Stimulated activated CD4-positive, alpha-beta T cell treated with anti-CD3 and anti-CD28 coated beads, Interleukin-4, amount 100 ng/mL, for 24 hours (primary cell): ENCODE data around the gene NRG2.

Experiments used
- DNase-seq: peaks from one replicate; pipeline ENCODE4 v3.0.0-alpha.2; 2020

NRG2 gene

GRCh38 chr5:139806726-139807646, 236.1 kb downstream of the NRG2 start:
- no peak for DNase-seq

DNA sequence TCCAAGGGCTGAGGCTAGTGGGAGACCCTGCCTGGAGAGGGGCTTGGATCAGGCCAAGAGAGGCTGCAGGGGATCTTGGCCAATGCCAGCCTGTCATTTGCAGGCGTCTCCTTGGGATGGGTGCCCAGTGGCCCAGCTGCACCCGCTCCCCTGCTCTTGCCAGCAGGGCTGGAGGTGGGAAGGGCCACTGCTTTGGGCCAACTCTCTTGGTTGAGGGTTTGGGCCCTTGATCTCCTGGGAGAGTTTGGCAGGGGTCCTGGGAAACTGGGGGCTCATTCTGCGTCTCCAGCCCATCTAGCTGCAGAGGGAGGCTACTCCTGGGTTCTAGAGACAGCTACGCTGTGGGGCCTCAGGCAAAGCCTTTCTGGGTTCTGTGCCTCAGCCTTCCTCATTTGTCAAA, 237.0 kb downstream of the NRG2 start:
- no peak for DNase-seq

DNA sequence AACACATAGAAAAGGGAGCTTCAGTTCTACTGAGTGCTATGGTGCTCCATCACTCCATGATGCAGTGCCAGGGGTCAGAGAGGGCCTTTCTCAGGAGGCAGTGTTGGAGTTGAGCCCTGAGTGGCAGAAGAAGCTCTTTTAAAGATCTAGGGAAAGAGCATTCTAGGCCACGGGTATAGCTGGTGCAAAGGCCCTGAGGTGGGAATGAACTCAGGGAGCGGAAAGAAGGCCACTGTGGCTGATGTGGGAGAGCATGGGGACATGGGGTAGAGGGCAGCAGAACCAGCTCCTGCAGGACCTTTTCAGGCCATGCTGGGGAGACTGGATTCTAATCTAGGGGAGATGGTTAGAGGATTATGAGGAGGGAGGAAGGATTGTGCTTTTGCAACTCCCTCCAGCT, 237.6 kb downstream of the NRG2 start:
- DNase-seq = no peak

- DNase-seq = no peak
These were observed 238.2 kb downstream of the NRG2 start for GRCh38 chr5:139804800-139805397.

GRCh38 chr5:139803978-139804377, 239.1 kb downstream of the NRG2 start:
- DNase-seq = no peak

DNA sequence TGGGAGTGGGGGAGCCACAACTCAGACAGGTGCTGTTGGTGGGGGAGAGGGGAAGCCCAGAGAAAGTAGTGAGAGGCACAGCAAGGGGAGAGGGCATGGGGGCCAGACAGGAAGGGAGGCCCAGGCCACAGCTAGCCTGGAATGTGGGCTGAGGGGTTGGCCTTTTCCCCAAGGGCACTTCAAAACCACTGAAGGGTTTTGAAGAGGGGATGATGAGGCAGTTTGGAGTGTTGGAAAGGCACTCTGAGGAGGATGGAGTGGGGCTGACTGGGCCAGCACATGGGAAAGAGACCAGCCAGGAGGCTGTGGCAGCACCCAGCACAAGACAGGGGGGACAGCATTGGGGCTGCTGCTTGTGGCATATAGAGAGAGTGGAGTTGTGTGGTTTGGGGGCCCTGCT, 243.7 kb downstream of the NRG2 start:
- DNase-seq = no peak

- no peak for DNase-seq
These were observed 244.2 kb downstream of the NRG2 start for GRCh38 chr5:139798883-139799282.

GRCh38 chr5:139797856-139798510, 245.1 kb downstream of the NRG2 start:
- DNase-seq = no peak

- no peak for DNase-seq
These were observed 245.8 kb downstream of the NRG2 start for GRCh38 chr5:139797335-139797734.
